Activated CD8-positive, alpha-beta T cell treated with anti-CD3 and anti-CD28 coated beads for 36 hours (primary cell): Measurements from ENCODE around the gene AK8. TPM values are rescaled to one million over a fixed set of nuclear protein-coding genes. Genes with fewer than 3 reads are reported as not detected.
"Not testable (repeated sequence)": the region's sequence is repeated elsewhere in the genome, so short reads cannot be mapped to it uniquely, and the experiment has no call there.

Experiments used
- ATAC-seq: fragments of 200-7000 bp; cut with Tn5 transposase; one replicate; pipeline ENCODE4 v1.10.0; 2021; ENCODE audit warnings: mild to moderate bottlenecking, moderate library complexity
- CTCF ChIA-PET: fragments of 350-600 bp; sonication (Branson Sonifier 250); formaldehyde crosslinking; loops from one replicate; lab custom pipeline; 2021; ENCODE audit warnings: antibody characterized with exemption; lab: Charles Lee
- POLR2A ChIA-PET: fragments of 350-600 bp; sonication (Branson Sonifier 250); formaldehyde crosslinking; loops from one replicate; lab custom pipeline; 2021; ENCODE audit warnings: antibody characterized with exemption; lab: Charles Lee
- DNase-seq: peaks from one replicate; pipeline ENCODE4 v3.0.0-alpha.2; 2020
- H3K27ac Mint-ChIP-seq: one replicate; pipeline ENCODE4 v1.8.0; 2021; ENCODE audit warnings: mild to moderate bottlenecking, mixed read lengths
- H3K27me3 Mint-ChIP-seq: one replicate; pipeline ENCODE4 v1.8.0; 2021; ENCODE audit warnings: mixed read lengths
- H3K36me3 Mint-ChIP-seq: one replicate; pipeline ENCODE4 v1.8.0; 2021; ENCODE audit warnings: low read depth, mixed read lengths
- H3K4me1 Mint-ChIP-seq: one replicate; pipeline ENCODE4 v1.8.0; 2021; ENCODE audit warnings: low read depth, mixed read lengths
- H3K4me3 Mint-ChIP-seq: one replicate; pipeline ENCODE4 v1.8.0; 2021; ENCODE audit warnings: mild to moderate bottlenecking, moderate library complexity, mixed read lengths
- H3K9me3 Mint-ChIP-seq: one replicate; pipeline ENCODE4 v1.8.0; 2021; ENCODE audit warnings: mixed read lengths
- CTCF ChIP-seq: fragments of 200-600 bp; IDR thresholded peaks from one replicate; pipeline ENCODE4 v1.8.0; 2022; ENCODE audit warnings: antibody characterized with exemption, mild to moderate bottlenecking
- intact Hi-C: fragments of 100-400 bp; cut with micrococcal nuclease; formaldehyde crosslinking; loops from one replicate; pipeline ENCODE4 v1.10.0; 2022
- total RNA-seq, 2 experiments: library from RNA; stranded (reverse); gene quantifications; one replicate each; pipeline ENCODE4 v1.2.3, GENCODE V29; 2021

The AK8 gene
- total RNA-seq, 2 experiments from 2014 or later: not detected

DNA sequence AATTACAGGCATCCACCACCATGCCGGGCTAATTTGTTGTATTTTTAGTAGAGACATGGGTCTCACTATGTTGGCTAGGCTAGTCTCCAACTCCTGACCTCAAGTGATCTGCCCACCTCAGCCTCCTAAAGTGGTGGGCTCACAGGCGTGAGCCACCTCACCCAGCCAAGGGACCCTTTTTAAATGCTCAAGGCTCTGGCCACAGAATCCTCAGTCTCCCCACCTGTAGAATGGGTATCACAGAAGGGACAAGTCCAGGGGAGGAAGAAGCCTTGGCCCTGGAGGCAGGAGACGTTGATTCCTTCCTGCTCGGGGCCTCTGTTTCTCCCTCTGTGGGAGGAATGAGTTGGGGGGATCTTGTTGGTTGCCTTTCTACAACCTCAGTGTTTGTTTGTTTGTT, 162.1 kb downstream of the AK8 start:
- ATAC-seq (no peak), DNase-seq (no peak)
- Mint-ChIP-seq H3K4me1 (no peaks in the 10 kb centered on the region), H3K27ac (no peak overlapping the region), H3K4me3 (no peak overlapping the region), H3K9me3 (no peaks in the 10 kb centered on the region), H3K27me3 (peaks cover 19% of the 10 kb centered on the region), H3K36me3 (no peaks in the 10 kb centered on the region)
- TF ChIP-seq CTCF: no peak
- POLR2A ChIA-PET: no interaction called here
- CTCF ChIA-PET: no interaction called here
- intact Hi-C loops: no loop called here

- no peak for ATAC-seq
- no peaks in the 10 kb centered on the region for H3K9me3 Mint-ChIP-seq
- DNase-seq: no peak
- intact Hi-C loops: no loop called here
- H3K36me3 Mint-ChIP-seq: no peaks in the 10 kb centered on the region
- H3K27me3 Mint-ChIP-seq: peaks cover 11% of the 10 kb centered on the region
- H3K4me1 Mint-ChIP-seq: no peaks in the 10 kb centered on the region
- ChIA-PET CTCF (no interaction called here), POLR2A (no interaction called here)
- H3K27ac Mint-ChIP-seq: no peak overlapping the region
- no peak overlapping the region for H3K4me3 Mint-ChIP-seq
- no peak for TF ChIP-seq CTCF
These were observed 165.3 kb downstream of the AK8 start for GRCh38 chr9:132712753-132713152.

GRCh38 chr9:132711846-132712245, 166.2 kb downstream of the AK8 start:
- no peak for DNase-seq
- no peaks in the 10 kb centered on the region for H3K9me3 Mint-ChIP-seq
- H3K27me3 Mint-ChIP-seq: peaks cover 4% of the 10 kb centered on the region
- H3K27ac Mint-ChIP-seq: no peak overlapping the region
- intact Hi-C loops: no loop called here
- TF ChIP-seq CTCF: no peak
- ChIA-PET POLR2A (interaction anchor here (0.6 to 1.1 kb wide), 2 partner anchors 10 kb away, joined by 3 to 4 read pairs; no protein-coding TSS in a partner anchor), CTCF (no interaction called here)
- no peak for ATAC-seq
- no peaks in the 10 kb centered on the region for H3K36me3 Mint-ChIP-seq
- no peaks in the 10 kb centered on the region for H3K4me1 Mint-ChIP-seq
- H3K4me3 Mint-ChIP-seq: no peak overlapping the region

DNA sequence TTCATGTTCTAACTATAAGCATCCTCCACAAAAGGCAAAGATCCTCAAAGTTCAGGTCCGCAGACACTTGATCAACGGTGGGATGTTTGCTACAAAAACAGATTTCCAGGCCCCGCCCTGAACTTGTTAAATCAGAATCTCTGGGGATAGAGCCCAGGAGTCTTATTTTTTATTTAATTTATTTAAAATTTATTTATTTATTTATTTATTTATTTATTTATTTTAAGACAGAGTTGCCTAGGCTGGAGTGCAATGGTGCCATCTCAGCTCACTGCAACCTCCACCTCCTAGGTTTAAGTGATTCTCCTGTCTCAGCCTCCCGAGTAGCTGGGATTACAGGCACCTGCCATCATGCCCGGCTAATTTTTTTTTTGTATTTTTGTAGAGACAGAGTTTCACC, 166.9 kb downstream of the AK8 start:
- DNase-seq, intact Hi-C loops, H3K36me3 Mint-ChIP-seq, H3K4me1 Mint-ChIP-seq, H3K27ac Mint-ChIP-seq, H3K9me3 Mint-ChIP-seq, H3K4me3 Mint-ChIP-seq, ATAC-seq, CTCF ChIA-PET, H3K27me3 Mint-ChIP-seq: not testable (repeated sequence)
- POLR2A ChIA-PET: interaction anchor here (1.1 kb wide), 1 partner anchor 10 kb away, joined by 4 read pairs; no protein-coding TSS in a partner anchor

DNA sequence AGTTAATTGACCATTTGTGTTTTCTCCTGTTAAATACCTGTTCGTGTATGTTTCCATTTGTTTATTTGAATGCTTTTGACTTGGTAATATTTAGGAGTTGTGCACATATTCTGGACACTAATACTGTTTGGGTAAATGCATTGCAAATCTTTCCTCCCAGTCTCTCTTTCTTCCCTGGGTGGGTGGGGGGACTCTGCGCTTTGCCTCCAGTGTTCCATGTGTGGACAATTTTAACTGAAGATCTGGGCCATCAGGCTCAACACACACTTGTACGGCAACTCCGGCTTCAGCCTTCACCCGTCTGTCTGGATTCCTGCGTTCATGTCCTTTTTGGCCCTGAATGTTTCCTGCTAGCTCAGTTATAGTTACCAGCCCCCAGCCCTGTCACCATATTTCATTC, 167.8 kb downstream of the AK8 start:
- no peak overlapping the region for H3K27ac Mint-ChIP-seq
- peaks cover 5% of the 10 kb centered on the region for H3K27me3 Mint-ChIP-seq
- ATAC-seq: no peak
- ChIA-PET CTCF (no interaction called here), POLR2A (no interaction called here)
- no peaks in the 10 kb centered on the region for H3K36me3 Mint-ChIP-seq
- no peaks in the 10 kb centered on the region for H3K4me1 Mint-ChIP-seq
- no peaks in the 10 kb centered on the region for H3K9me3 Mint-ChIP-seq
- no peak for TF ChIP-seq CTCF
- DNase-seq: no peak
- intact Hi-C loops: no loop called here
- no peak overlapping the region for H3K4me3 Mint-ChIP-seq
